HAP-1 (cell line): ENCODE data around the gene CTR9.
"Not testable (repeated sequence)": the region's sequence is repeated elsewhere in the genome, so short reads cannot be mapped to it uniquely, and the experiment has no call there.

Experiments
- DNase-seq, 2 experiments: peaks; one replicate each; pipeline ENCODE4 v3.0.0-alpha.2; 2016 to 2020; ENCODE audit warnings: low spot score in 2 of 2
- H3K27me3 ChIP-seq: fragments of 250-450 bp; sonication (Bioruptor Pico); 2 replicates; pipeline ENCODE4 v1.5.1; 2020; ENCODE audit warnings: low read depth, mild to moderate bottlenecking, moderate library complexity
- H3K36me3 ChIP-seq: fragments of 250-450 bp; sonication (Bioruptor Pico); replicated peaks from 2 replicates; pipeline ENCODE4 v1.5.1; 2020; ENCODE audit warnings: mild to moderate bottlenecking
- H3K4me1 ChIP-seq: fragments of 250-450 bp; sonication (Bioruptor Pico); 2 replicates; pipeline ENCODE4 v1.5.1; 2020; ENCODE audit warnings: mild to moderate bottlenecking
- H3K4me3 ChIP-seq: fragments of 250-450 bp; sonication (Bioruptor Pico); 2 replicates; pipeline ENCODE4 v1.5.1; 2020; ENCODE audit warnings: mild to moderate bottlenecking, moderate library complexity
- H3K9me3 ChIP-seq: fragments of 250-450 bp; sonication (Bioruptor Pico); 2 replicates; pipeline ENCODE4 v1.5.1; 2020; ENCODE audit warnings: mild to moderate bottlenecking, moderate library complexity
- in situ Hi-C: fragments of 300-500 bp; cut with MboI; formaldehyde crosslinking; loops from 3 replicates; pipeline ENCODE4 v1.14.3; 2020; ENCODE audit warnings: low sequenced_read_pairs, inconsistent platforms, mixed read lengths

The CTR9 gene

GRCh38 chr11:10798330-10798928, 47.4 kb downstream of the CTR9 start:
- Histone ChIP-seq H3K27me3 (no peaks in the 10 kb centered on the region), H3K4me1 (no peaks in the 10 kb centered on the region), H3K9me3 (no peaks in the 10 kb centered on the region), H3K4me3 (no peak overlapping the region), H3K36me3 (peaks cover 79% of the 10 kb centered on the region)
- DNase-seq = no peak
- in situ Hi-C loops = loop anchor here (10.0 to 25.0 kb wide), 2 partner anchors 126 to 464 kb away; no protein-coding TSS in a partner anchor

GRCh38 chr11:10800292-10800691, 49.2 kb downstream of the CTR9 start:
- in situ Hi-C loops = no loop called here
- Histone ChIP-seq H3K36me3 (peaks cover 97% of the 10 kb centered on the region), H3K27me3 (no peaks in the 10 kb centered on the region), H3K4me1 (no peaks in the 10 kb centered on the region), H3K9me3 (no peaks in the 10 kb centered on the region), H3K4me3 (no peak overlapping the region)
- no peak for DNase-seq

DNA sequence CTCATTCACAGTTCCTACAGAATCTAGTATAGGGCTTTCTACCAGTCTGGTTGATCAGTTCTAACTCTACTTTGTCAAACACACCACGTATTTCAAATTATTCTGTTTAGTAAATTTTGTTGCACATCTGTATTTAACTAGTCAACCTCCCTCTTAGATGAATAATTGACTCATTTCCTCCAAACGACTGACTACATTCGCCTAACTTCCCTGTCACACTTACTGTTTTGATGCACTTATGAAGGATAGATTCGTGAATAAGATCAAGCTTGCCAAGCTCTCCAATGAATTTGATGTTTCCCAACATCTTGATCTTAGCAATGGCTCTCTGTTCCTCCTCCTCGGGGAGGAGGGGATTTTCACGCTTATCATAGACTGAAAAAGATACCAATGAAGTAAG, 52.6 kb downstream of the CTR9 start:
- Histone ChIP-seq H3K36me3 (peaks cover 99% of the 10 kb centered on the region), H3K9me3 (no peaks in the 10 kb centered on the region), H3K27me3 (no peaks in the 10 kb centered on the region), H3K4me1 (peaks cover 10% of the 10 kb centered on the region; the same call in 1 of the 2 replicates), H3K4me3 (no peak overlapping the region)
- no peak for DNase-seq
- in situ Hi-C loops = no loop called here

GRCh38 chr11:10805741-10806140, 54.7 kb downstream of the CTR9 start:
- in situ Hi-C loops = no loop called here
- H3K27me3 ChIP-seq = no peaks in the 10 kb centered on the region
- H3K9me3 ChIP-seq = no peaks in the 10 kb centered on the region
- no peak overlapping the region for H3K4me3 ChIP-seq
- H3K4me1 ChIP-seq = peaks cover 19% of the 10 kb centered on the region
- peaks cover 78% of the 10 kb centered on the region for H3K36me3 ChIP-seq
- DNase-seq = no peak

GRCh38 chr11:10806206-10806605, 55.2 kb downstream of the CTR9 start:
- no peak for DNase-seq
- H3K36me3 ChIP-seq = peaks cover 74% of the 10 kb centered on the region
- in situ Hi-C loops = no loop called here
- peaks cover 19% of the 10 kb centered on the region for H3K4me1 ChIP-seq
- no peaks in the 10 kb centered on the region for H3K9me3 ChIP-seq
- H3K4me3 ChIP-seq = peak overlapping the region; percentile 93; the same call in 1 of the 2 replicates
- no peaks in the 10 kb centered on the region for H3K27me3 ChIP-seq

DNA sequence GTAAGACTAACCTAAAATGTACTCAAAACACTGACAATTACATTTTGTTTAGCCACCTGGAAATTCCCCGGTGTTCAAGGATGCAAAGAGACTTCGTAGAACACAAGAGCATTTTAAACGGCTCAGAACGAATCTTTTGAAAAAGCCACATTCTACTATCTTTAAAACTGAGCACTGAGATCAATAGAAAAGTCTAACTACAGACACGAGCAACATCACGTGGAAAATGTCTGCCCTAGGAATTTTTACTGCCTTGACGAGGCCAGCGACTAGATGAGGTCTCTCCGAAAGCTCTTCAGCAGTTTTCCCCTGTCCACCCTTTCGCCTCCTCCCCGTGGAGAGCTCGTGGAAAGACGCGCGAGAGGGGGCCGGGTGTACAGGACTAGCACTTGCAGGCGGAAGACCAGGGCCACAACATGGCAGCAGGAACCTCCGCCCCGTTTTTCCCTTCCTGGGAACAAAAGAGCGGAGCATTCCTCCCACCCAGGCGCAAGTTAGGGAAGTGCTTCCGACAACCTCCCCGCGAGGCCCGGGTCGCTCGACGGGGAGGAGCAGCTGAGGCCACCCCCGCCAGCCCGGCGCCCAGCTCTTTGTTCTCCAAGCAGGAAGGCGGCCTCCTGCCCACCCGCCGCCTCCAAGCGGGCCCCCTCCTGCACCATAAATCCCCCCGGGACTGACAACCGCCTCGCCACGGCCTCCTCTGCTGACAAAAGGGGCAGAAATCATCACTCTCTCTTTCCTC, 56.6 kb downstream of the CTR9 start:
- Histone ChIP-seq H3K4me1 (peaks cover 19% of the 10 kb centered on the region), H3K9me3 (no peaks in the 10 kb centered on the region), H3K27me3 (no peaks in the 10 kb centered on the region), H3K4me3 (peak overlapping the region; percentile 93), H3K36me3 (peaks cover 59% of the 10 kb centered on the region)
- in situ Hi-C loops = no loop called here
- peak; percentile 37 to 76 for DNase-seq

GRCh38 chr11:10808235-10808552, 57.1 kb downstream of the CTR9 start:
- H3K36me3 ChIP-seq = peaks cover 54% of the 10 kb centered on the region

DNA sequence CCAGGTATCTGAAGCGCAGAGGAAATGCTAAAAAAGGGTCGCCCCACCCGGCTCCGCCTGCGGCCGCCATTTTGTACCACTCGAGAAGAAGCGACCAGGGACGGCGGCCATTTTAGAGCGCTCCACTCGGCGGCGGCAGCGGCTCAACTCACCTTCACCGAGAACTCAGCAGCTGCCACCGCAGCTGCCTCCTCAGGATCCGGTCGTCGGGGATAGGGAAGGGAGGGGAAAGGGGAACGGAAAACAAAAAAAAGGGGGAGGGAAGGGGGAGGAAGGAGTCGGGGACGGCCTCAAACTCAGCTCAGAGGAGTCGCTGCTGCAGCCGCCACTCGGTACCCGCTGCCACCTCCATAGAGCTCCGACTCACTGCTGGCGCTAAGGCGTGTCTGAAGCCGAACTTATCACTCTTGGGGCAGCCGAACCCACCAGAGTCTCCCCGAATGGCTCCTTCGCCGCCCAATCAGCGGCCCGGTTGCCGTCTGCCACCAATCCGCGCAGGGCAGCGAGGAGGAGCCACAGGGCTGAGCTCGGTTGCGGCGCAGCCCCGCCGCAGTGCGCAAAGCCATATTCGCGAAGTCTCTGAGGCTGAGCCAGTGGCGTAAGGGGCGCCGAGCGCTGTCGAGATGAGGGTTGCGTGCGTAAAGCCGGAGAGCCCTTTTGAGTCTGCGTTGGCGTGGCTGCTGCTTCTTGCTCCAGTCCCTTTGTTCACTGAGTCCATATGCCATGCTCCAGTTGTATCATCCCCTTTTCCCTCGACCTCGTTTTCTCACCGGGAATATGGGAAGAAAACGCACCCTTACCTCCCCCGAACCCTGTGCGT, 57.7 kb downstream of the CTR9 start, which contains the start of gene EIF4G2:
Gene EIF4G2, minus strand, starts transcription at position 374 of the 820 bp plus-strand sequence.
- peak within 1 kb of the TSS; percentile 93 for H3K4me3 ChIP-seq
- in situ Hi-C loops = no loop called here

More at GRCh38 chr11:10808235-10808552, 57.1 kb downstream of the CTR9 start:
- peak overlapping the region; percentile 93 for H3K4me3 ChIP-seq
- in situ Hi-C loops = no loop called here
- no peaks in the 10 kb centered on the region for H3K9me3 ChIP-seq
- peaks cover 19% of the 10 kb centered on the region for H3K4me1 ChIP-seq
- H3K27me3 ChIP-seq = no peaks in the 10 kb centered on the region
- DNase-seq = no peak

GRCh38 chr11:10809373-10810160, 58.5 kb downstream of the CTR9 start:
- H3K4me3 ChIP-seq = peak overlapping the region; percentile 93
- peaks cover 19% of the 10 kb centered on the region for H3K4me1 ChIP-seq
- peak; percentile 70 to 71 for DNase-seq
- peaks cover 40% of the 10 kb centered on the region for H3K36me3 ChIP-seq
- H3K9me3 ChIP-seq = no peaks in the 10 kb centered on the region
- in situ Hi-C loops = no loop called here
- H3K27me3 ChIP-seq = no peaks in the 10 kb centered on the region

More for the DNA sequence above, 57.7 kb downstream of the CTR9 start, which contains the start of gene EIF4G2:
- H3K9me3 ChIP-seq = no peaks in the 10 kb centered on the region
- peaks cover 48% of the 10 kb centered on the region for H3K36me3 ChIP-seq
- no peaks in the 10 kb centered on the region for H3K27me3 ChIP-seq
- DNase-seq = peak; percentile 97 to 98
- peaks cover 19% of the 10 kb centered on the region for H3K4me1 ChIP-seq

- H3K36me3 ChIP-seq = no peaks in the 10 kb centered on the region
- no peak for DNase-seq
- no peaks in the 10 kb centered on the region for H3K9me3 ChIP-seq
- H3K4me1 ChIP-seq = peaks cover 9% of the 10 kb centered on the region
- H3K27me3 ChIP-seq = no peaks in the 10 kb centered on the region
- H3K4me3 ChIP-seq = no peak overlapping the region
- in situ Hi-C loops = no loop called here
Observed at GRCh38 chr11:10813945-10814344, 62.9 kb downstream of the CTR9 start.

GRCh38 chr11:10818594-10818993, 67.5 kb downstream of the CTR9 start:
- no peaks in the 10 kb centered on the region for H3K4me1 ChIP-seq
- no peak overlapping the region for H3K4me3 ChIP-seq
- in situ Hi-C loops = no loop called here
- no peaks in the 10 kb centered on the region for H3K27me3 ChIP-seq
- no peaks in the 10 kb centered on the region for H3K9me3 ChIP-seq
- H3K36me3 ChIP-seq = no peaks in the 10 kb centered on the region
- DNase-seq = no peak

GRCh38 chr11:10822491-10822890, 71.4 kb downstream of the CTR9 start:
- H3K9me3 ChIP-seq, H3K27me3 ChIP-seq, H3K4me1 ChIP-seq, H3K36me3 ChIP-seq, in situ Hi-C loops, H3K4me3 ChIP-seq, DNase-seq: not testable (repeated sequence)

DNA sequence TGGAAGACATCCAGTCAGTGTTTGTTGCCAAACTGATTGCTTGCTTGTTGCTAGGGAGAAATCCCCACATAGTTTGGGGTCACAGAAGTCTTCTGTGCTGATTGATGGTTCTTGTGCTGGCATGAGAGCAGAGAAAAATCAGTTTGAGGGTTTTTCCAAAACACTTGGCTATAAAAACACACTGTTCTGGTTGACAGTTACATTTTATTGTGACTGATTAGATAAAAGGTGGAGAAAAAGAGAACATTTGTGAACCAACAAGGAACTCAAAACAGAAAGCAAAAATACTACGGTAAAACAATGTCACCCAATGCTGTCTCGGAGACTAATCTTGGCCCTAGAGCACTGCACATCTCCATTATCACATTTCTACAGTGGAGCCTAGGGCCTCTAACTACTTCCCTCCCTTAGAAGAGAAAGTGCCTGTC, 72.1 kb downstream of the CTR9 start:
- DNase-seq = no peak
- Histone ChIP-seq H3K36me3 (no peaks in the 10 kb centered on the region), H3K27me3 (no peaks in the 10 kb centered on the region), H3K4me3 (no peak overlapping the region), H3K9me3 (no peaks in the 10 kb centered on the region), H3K4me1 (no peaks in the 10 kb centered on the region)
- in situ Hi-C loops = no loop called here
